HL-60/S4 (cell line): Measurements from ENCODE around the gene DLG2.
"Not testable (repeated sequence)": the region's sequence is repeated elsewhere in the genome, so short reads cannot be mapped to it uniquely, and the experiment has no call there.

Experiments used
- in situ Hi-C: fragments of 300-500 bp; cut with MboI; formaldehyde crosslinking; loops from 2 replicates; pipeline ENCODE4 v1.14.3; 2022; ENCODE audit warnings: low sequenced_read_pairs

DLG2 gene

DNA sequence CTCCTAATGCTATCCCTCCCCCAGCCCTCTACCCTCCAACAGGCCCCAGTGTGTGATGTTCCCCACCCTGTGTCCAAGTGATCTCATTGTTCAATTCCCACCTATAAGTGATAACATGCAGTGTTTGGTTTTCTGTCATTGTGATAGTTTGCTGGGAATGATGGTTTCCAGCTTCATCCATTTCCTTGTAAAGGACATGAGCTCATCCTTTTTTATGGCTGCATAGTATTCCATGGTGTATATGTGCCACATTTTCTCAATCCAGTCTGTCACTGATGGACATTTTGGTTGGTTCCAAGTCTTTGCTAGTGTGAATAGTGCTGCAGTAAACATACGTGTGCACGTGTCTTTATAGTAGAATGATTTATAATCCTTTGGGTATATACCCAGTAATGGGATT lies 277.6 kb downstream of the DLG2 start:
- in situ Hi-C loops, result not testable (repeated sequence)

DNA sequence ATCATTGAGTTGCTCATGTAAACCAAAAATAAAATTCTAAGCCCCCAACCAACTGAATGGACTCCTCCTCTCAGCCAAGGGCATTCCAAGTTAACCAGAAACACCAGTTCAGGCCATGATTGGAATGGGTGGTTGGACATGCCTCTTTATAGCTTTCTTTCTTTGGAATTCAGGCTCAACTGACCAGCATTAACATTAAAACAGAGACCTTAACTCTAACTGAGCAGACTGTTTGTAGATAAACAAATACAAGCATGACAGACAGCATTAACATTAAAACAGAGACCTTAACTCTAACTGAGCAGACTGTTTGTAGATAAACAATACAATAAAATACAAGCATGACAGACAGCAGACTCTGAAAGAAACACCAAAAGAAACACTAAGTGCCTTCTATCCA lies 278.2 kb downstream of the DLG2 start:
- in situ Hi-C loops, result no loop called here

DNA sequence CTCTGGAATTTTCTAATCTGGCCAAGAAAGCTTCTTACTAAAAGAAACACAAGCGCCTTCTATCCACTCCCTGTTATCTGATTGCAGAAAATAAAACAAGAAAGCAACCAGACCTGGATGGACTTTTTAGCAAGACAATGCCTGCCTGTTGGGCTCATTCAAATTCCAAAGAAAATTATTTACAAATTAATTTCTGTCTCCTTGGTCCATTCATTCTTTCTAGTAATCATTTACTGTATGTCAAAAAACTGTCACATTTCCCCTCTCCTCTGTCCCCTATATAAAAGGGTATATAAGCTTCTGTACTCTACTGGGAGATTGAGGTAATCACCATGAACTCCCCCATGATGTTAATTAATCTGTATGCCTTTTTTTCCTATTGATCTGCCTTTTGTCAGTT lies 279.9 kb downstream of the DLG2 start:
- in situ Hi-C loops, result no loop called here

- in situ Hi-C loops, result no loop called here
Measured at GRCh38 chr11:85346484-85346883, 280.7 kb downstream of the DLG2 start.

DNA sequence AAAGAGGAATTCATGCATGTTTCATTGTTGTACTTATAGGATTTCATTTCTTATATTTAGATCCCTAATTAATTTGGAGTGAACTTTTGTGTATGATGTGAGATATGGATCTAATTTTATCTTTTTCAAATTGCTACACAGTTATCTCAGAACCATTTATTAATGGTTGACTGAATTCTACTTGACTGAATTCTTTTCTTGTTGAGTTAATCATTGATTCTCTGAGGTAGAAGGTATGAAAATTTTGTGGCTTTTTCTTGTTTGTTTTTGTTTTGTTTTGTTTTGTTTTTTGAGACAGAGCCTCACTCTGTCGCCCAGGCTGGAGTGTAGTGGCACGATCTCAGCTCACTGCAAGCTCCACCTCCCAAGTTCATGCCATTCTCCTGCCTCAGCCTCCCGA lies 286.3 kb downstream of the DLG2 start:
- in situ Hi-C loops, result not testable (repeated sequence)

DNA sequence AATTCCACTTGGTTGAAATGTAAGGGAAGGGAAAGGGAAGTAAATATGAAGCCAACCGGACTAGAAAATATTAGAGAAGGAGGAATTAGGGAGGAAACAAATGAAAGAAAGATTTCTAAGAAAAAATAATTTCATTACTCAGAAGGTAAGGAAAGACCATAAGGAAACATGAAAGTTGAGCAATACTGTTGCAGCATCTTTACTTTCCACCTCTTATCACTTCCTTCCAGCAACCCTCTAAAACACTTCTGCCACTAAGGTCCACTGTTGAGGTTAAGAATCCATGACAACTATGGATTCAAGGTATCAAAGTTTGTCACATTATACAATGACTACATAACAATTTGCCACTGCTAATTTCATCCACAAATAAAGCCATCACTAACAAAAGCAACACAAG lies 308.6 kb downstream of the DLG2 start:
- in situ Hi-C loops, result no loop called here

- in situ Hi-C loops, result no loop called here
Measured at GRCh38 chr11:85316967-85317366, 310.2 kb downstream of the DLG2 start.

- in situ Hi-C loops, result no loop called here
Measured at GRCh38 chr11:85313741-85314140, 313.4 kb downstream of the DLG2 start.

DNA sequence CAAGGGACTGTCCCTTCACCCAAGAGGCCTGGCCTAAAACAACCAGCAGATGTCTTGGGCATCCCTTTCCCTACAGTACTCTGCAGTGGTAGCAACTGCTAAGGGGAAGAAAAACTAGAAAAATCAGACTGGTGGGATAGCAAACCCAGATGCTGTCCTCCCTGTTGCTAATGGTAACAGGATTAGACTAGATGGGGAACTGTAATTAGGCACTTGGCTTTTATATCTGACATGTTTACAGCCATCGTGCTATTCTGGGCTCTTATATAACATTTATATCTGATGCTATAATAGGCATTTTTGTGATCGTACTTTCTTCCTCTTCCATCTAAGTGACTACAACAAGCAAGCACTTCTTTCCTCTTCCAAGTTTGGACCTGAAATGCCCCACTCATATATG lies 316.7 kb downstream of the DLG2 start:
- in situ Hi-C loops, result no loop called here

- in situ Hi-C loops, result no loop called here
Measured at GRCh38 chr11:85307366-85307765, 319.8 kb downstream of the DLG2 start.

GRCh38 chr11:85301895-85302678 lies 325.1 kb downstream of the DLG2 start:
- in situ Hi-C loops, result no loop called here

GRCh38 chr11:85299258-85299942 lies 327.7 kb downstream of the DLG2 start:
- in situ Hi-C loops, result no loop called here

DNA sequence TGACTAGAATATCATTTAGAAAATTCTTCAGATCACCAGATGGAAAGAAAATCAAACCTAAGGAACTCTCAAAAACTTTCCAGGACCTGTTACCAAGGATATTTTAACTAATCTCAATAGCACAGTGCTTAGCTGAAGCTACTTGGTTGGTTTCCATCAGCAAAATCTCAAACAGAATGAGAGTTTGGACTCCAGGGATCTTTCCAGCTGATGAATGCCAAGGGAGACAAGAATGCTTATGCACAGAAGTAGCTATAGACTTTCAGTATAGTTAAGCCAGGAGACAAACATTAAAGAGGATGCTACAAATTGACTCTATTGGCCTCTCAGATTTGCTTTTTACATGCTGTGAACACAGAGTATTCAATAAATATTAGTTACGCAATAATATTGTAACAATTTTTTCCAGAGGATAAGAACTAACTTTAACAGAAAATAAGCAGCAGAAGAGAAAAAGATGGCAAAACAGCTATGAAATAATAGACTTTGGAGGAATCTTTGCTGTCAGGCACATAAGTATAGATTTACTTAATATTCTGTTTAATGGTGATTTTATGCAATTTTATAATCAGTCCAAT lies 331.4 kb downstream of the DLG2 start:
- in situ Hi-C loops, result no loop called here

- in situ Hi-C loops, result no loop called here
Measured at GRCh38 chr11:85281550-85281949, 345.6 kb downstream of the DLG2 start.

GRCh38 chr11:85279267-85279666 lies 347.9 kb downstream of the DLG2 start:
- in situ Hi-C loops, result no loop called here

GRCh38 chr11:85277693-85278092 lies 349.5 kb downstream of the DLG2 start:
- in situ Hi-C loops, result no loop called here

DNA sequence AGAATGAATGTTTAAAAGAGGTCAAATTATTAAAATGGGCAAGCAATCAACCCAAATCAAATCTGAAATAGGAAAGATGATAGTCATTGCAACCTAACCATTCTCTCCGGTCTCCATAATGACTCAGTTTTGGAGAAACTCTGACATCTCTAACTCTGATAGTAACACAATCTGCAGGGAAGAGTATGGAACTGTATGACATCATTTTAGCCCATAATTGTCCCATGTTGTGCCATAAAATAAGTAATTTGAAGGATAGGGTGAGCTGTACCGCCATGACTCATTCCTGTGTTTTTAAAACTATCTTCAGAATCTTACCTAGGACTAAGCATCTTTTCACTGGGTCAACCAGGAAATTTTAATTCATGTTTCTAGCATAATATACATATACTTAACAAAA lies 350.8 kb downstream of the DLG2 start:
- in situ Hi-C loops, result no loop called here

DNA sequence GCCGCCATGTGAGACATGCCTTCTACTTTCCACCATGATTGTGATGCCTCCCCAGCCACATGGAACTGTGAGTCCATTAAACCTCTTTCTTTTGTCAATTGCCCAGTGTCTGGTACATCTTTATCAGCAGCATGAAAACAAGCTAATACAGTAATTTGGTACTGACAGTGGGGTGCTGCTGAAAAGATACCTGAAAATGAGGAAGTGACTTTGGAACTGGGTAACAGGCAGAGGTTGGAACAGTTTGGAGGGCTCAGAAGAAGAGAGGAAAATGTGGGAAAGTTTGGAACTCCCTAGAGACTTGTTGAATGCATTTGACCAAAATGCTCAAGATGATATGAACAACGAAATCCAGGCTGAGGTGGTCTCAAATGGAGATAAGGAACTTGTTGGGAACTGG lies 356.8 kb downstream of the DLG2 start:
- in situ Hi-C loops, result not testable (repeated sequence)

DNA sequence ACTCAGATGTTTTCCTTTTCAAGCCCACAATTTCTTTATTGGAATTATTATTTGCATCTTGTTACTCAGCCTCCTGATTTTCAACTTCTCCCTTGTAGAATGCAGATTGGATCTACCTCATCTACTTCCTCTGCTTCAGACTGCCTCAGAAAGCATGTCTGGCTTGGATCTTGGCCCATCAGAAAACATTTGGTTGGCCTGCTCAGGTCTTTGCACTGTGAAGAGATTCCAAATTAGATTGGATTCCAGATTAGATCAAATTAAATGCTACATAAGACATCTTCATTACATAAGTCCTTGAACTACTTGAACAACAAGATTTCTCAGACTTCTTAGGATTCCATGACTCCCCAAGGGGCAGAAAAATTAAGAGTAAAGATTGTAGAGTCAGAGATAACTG lies 358.0 kb downstream of the DLG2 start:
- in situ Hi-C loops, result no loop called here

- in situ Hi-C loops, result no loop called here
Measured at GRCh38 chr11:85266646-85267045, 360.5 kb downstream of the DLG2 start.

DNA sequence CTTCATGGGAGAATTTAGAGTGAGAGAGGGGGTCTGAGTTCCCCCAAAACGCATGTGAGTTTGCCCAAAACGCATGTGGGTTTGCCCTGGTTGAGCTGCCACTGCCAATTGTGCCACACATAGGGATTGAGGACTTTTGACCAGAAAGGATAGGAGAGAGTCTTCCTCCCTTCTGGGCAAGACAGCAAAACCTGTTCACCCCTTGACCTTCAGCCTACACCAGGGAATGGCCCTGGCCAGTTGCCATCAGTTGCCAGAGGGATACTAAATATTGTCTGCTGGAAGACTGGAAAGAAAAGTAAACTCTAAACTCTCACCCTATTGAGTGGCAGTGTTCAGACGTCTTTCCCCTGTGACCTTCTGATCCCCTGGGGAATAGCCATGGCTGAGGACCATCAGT lies 363.8 kb downstream of the DLG2 start:
- in situ Hi-C loops, result no loop called here

- in situ Hi-C loops, result no loop called here
Measured at GRCh38 chr11:85257837-85258236, 369.3 kb downstream of the DLG2 start.
